Colon (tissue), 2 donors: ENCODE measurements around the gene AKAP10.
"Not testable (repeated sequence)": the region's sequence is repeated elsewhere in the genome, so short reads cannot be mapped to it uniquely, and the experiment has no call there.

ENCODE experiments used
- FAIRE-seq: peaks from 2 replicates; lab custom pipeline; 2012; peaks lifted over from hg19 to GRCh38; lab: Jason Lieb, UNC
- donor health status: control.
- donor health status: control.

The AKAP10 gene

GRCh38 chr17:19867329-19868078 lies 110.1 kb downstream of the AKAP10 start, which contains the start of gene ULK2:
TSS of gene ULK2 (minus strand) at chr17:19867936. CDS start at chr17:19867417, 519 bp downstream.
- FAIRE-seq = no peak

GRCh38 chr17:19867079-19867328 lies 110.6 kb downstream of the AKAP10 start:
- no peak for FAIRE-seq

- no peak for FAIRE-seq
Measured at GRCh38 chr17:19865021-19865420, 112.6 kb downstream of the AKAP10 start.

GRCh38 chr17:19860647-19861177 lies 116.9 kb downstream of the AKAP10 start:
- FAIRE-seq = not testable (repeated sequence)

GRCh38 chr17:19857640-19858039 lies 120.0 kb downstream of the AKAP10 start:
- no peak for FAIRE-seq
